Measurements from ENCODE around the gene SLC25A13. TPM values are rescaled to one million over a fixed set of nuclear protein-coding genes. Genes with fewer than 3 reads are reported as not detected.

The SLC25A13 gene
- total and polyA plus RNA-seq, 3 donors from 2014 or later, result 13.2 to 49.1 (median 35.4) TPM

DNA sequence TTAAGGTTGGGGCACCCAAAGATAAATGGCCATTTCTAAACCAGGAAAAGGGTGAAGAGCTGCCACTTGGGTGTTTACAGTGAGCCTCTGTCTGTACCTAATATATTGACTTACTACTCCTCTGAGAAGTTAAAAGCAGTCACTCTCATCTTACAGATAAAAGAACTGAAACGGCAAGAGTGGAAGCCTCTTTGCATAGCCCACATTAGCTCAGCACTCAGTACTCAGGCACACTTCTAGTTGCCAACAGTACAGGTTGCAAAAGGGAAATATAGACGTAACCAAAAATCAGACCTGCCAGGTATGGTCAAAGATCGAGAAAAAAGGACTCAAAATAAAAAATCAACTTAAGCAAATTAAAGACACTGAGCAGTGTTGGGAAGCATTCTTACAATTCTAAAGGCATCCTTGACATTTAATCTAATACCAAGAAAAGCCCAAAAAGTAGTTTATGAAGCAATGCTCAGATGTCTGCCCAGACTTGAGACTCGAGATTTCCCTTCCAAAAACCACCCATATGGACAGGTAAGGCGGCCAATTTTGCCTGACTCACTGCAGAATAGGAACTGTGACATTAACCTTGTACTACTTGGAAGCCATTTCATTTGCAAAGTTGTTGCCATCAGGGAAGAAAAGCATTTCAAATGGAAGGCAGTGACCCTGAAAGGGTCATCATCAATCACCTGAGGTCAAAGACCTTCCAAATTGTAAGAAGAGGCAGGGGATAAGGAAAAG lies 139.3 kb downstream of the SLC25A13 start:
- Histone ChIP-seq H3K36me3 (ENCODE audit: low read depth, missing control alignments) (no peaks in the 10 kb centered on the region), H3K27ac (no peak overlapping the region), H3K9me3 (no peaks in the 10 kb centered on the region), H3K27me3 (no peaks in the 10 kb centered on the region), H3K4me1 (no peaks in the 10 kb centered on the region), H3K4me3 (no peak overlapping the region)
- DNase-seq, result no peak
- 87% methylated on average over 5 of the region's 5 CpGs for WGBS, 2 donors
- no peak for TF ChIP-seq CTCF (IDR thresholded peaks at IDR 0.05)
- no peak for TF ChIP-seq POLR2A (IDR thresholded peaks at IDR 0.05)
- intact Hi-C loops (cut with DNase I; ENCODE audit: low total_unique reads), result no loop called here

DNA sequence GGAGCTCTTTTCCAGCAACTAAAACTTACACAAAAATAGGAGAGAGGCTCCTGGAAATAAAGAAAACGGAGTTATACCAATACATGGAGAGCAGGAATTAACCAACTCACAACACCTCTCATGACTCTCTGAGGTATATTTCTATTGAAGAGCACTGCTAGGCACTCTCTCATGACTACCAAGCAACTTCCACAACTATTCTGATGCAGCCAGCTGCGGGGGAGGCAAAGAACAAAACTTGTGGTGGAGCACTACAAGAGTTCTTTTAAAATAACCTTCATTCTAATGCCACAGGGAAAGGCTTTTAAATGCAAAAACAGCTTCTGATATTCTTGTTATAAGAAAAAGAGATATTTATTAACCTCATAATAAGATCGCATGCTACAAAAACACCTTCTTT lies 140.7 kb downstream of the SLC25A13 start:
- no peaks in the 10 kb centered on the region for H3K36me3 ChIP-seq (ENCODE audit: low read depth, missing control alignments)
- no peak for DNase-seq
- H3K27me3 ChIP-seq, result no peaks in the 10 kb centered on the region
- no peaks in the 10 kb centered on the region for H3K4me1 ChIP-seq
- TF ChIP-seq CTCF (IDR thresholded peaks at IDR 0.05), result no peak
- TF ChIP-seq POLR2A (IDR thresholded peaks at IDR 0.05), result no peak
- 74 to 81% methylated on average over 3 of the region's 3 CpGs for WGBS, 2 donors
- H3K27ac ChIP-seq, result no peak overlapping the region
- intact Hi-C loops (cut with DNase I; ENCODE audit: low total_unique reads), result no loop called here
- no peak overlapping the region for H3K4me3 ChIP-seq
- H3K9me3 ChIP-seq, result no peaks in the 10 kb centered on the region

- Histone ChIP-seq H3K27ac (no peak overlapping the region), H3K27me3 (no peaks in the 10 kb centered on the region), H3K36me3 (ENCODE audit: low read depth, missing control alignments) (no peaks in the 10 kb centered on the region), H3K4me1 (no peaks in the 10 kb centered on the region), H3K4me3 (no peak overlapping the region), H3K9me3 (no peaks in the 10 kb centered on the region)
- intact Hi-C loops (cut with DNase I; ENCODE audit: low total_unique reads), result no loop called here
- TF ChIP-seq CTCF (IDR thresholded peaks at IDR 0.05) (no peak), POLR2A (IDR thresholded peaks at IDR 0.05) (no peak)
- DNase-seq, result no peak
Observed at GRCh38 chr7:96179837-96180236, 142.1 kb downstream of the SLC25A13 start.

GRCh38 chr7:96179341-96179740 lies 142.6 kb downstream of the SLC25A13 start:
- 76 to 77% methylated on average over 3 of the region's 3 CpGs for WGBS, 2 donors
- H3K27ac ChIP-seq, result no peak overlapping the region
- intact Hi-C loops (cut with DNase I; ENCODE audit: low total_unique reads), result no loop called here
- no peak for DNase-seq
- H3K4me1 ChIP-seq, result no peaks in the 10 kb centered on the region
- H3K4me3 ChIP-seq, result no peak overlapping the region
- no peak for TF ChIP-seq POLR2A (IDR thresholded peaks at IDR 0.05)
- no peak for TF ChIP-seq CTCF (IDR thresholded peaks at IDR 0.05)
- no peaks in the 10 kb centered on the region for H3K27me3 ChIP-seq
- H3K36me3 ChIP-seq (ENCODE audit: low read depth, missing control alignments), result no peaks in the 10 kb centered on the region
- H3K9me3 ChIP-seq, result no peaks in the 10 kb centered on the region

GRCh38 chr7:96178581-96178980 lies 143.3 kb downstream of the SLC25A13 start:
- H3K4me3 ChIP-seq, result no peak overlapping the region
- intact Hi-C loops (cut with DNase I; ENCODE audit: low total_unique reads), result no loop called here
- H3K27ac ChIP-seq, result no peak overlapping the region
- no peak for TF ChIP-seq POLR2A (IDR thresholded peaks at IDR 0.05)
- no peak for TF ChIP-seq CTCF (IDR thresholded peaks at IDR 0.05)
- 61 to 73% methylated on average over 2 of the region's 2 CpGs for WGBS, 2 donors
- H3K9me3 ChIP-seq, result no peaks in the 10 kb centered on the region
- no peaks in the 10 kb centered on the region for H3K4me1 ChIP-seq
- H3K36me3 ChIP-seq (ENCODE audit: low read depth, missing control alignments), result no peaks in the 10 kb centered on the region
- no peaks in the 10 kb centered on the region for H3K27me3 ChIP-seq
- DNase-seq, result no peak

All from testis (tissue), 3 donors.